ENCODE data around the gene BIRC2. TPM values are rescaled to one million over a fixed set of nuclear protein-coding genes. Genes with fewer than 3 reads are reported as not detected.

Gene BIRC2
- total and polyA plus RNA-seq, 2 experiments from 2014 or later: 15.3 to 25.2 TPM

GRCh38 chr11:102382384-102382783 lies 35.4 kb downstream of the BIRC2 start (continued):
- TF ChIP-seq ZNF462 (CRISPR knock-in tag; IDR thresholded peaks at IDR 0.05) (no peak), CREB1 (CRISPR knock-in tag; IDR thresholded peaks at IDR 0.05; ENCODE audit: low read depth) (no peak)

GRCh38 chr11:102383839-102384238 lies 36.8 kb downstream of the BIRC2 start:
- Histone ChIP-seq H2AFZ (no peak overlapping the region), H3K4me2 (no peak overlapping the region), H3F3A (replicated peaks; ENCODE audit: low read depth) (no peaks in the 10 kb centered on the region), H3K4me3 (no peak overlapping the region), H3K27ac (ENCODE audit: low read depth) (no peak overlapping the region), H3K27me3 (ENCODE audit: insufficient read depth) (no peaks in the 10 kb centered on the region), H3K79me2 (replicated peaks; ENCODE audit: insufficient read depth) (no peaks in the 10 kb centered on the region), H4K20me1 (replicated peaks; ENCODE audit: insufficient read depth) (no peaks in the 10 kb centered on the region), H3K4me1 (ENCODE audit: insufficient read depth) (no peaks in the 10 kb centered on the region), H3K36me3 (ENCODE audit: insufficient read depth) (no peaks in the 10 kb centered on the region), H3K9me2 (ENCODE audit: insufficient read depth) (no peaks in the 10 kb centered on the region)
- no peak for ATAC-seq
- H3K27ac Mint-ChIP-seq: no peak overlapping the region
- H3K4me3 Mint-ChIP-seq: no peak overlapping the region
- H3K9me3 Mint-ChIP-seq: no peaks in the 10 kb centered on the region
- peaks cover 17% of the 10 kb centered on the region; the same call in 2 of the 3 replicates for H3K36me3 Mint-ChIP-seq (ENCODE audit: low read depth)
- DNase-seq (ENCODE audit: low spot score): no peak
- H3K27me3 Mint-ChIP-seq (ENCODE audit: insufficient read depth, low read depth, poor library complexity): peaks cover 5% of the 10 kb centered on the region
- peaks cover 18% of the 10 kb centered on the region for H3K4me1 Mint-ChIP-seq
- TF ChIP-seq EZH2 (IDR thresholded peaks at IDR 0.05; ENCODE audit: low read depth, unreplicated experiment): no peak
- TF ChIP-seq CREB1 (CRISPR knock-in tag; IDR thresholded peaks at IDR 0.05; ENCODE audit: low read depth): no peak
- no peak for TF ChIP-seq JUNB (IDR thresholded peaks at IDR 0.05; ENCODE audit: unreplicated experiment)
- TF ChIP-seq ETS1 (IDR thresholded peaks at IDR 0.05): no peak
- TF ChIP-seq NANOG (IDR thresholded peaks at IDR 0.05; ENCODE audit: borderline replicate concordance): no peak
- TF ChIP-seq ZNF462 (CRISPR knock-in tag; IDR thresholded peaks at IDR 0.05): no peak
- no peak for TF ChIP-seq ZNF114 (CRISPR knock-in tag; IDR thresholded peaks at IDR 0.05)
- TF ChIP-seq POLR2AphosphoS5 (IDR thresholded peaks at IDR 0.05; ENCODE audit: low read depth): no peak
- TF ChIP-seq STAT1 (IDR thresholded peaks at IDR 0.05; ENCODE audit: unreplicated experiment): no peak

All from GM23338 (cell line).